Astrocyte of the cerebellum (primary cell): Measurements from ENCODE around the gene PIK3R1.

Experiments used
- DNase-seq: peaks from one replicate; pipeline ENCODE4 v3.0.0-alpha.2; 2011; ENCODE audit warnings: low read depth
- H3K4me3 ChIP-seq: 2 replicates; pipeline ENCODE4 v1.5.1; 2011; ENCODE audit warnings: mild to moderate bottlenecking, low read depth, low read length, moderate library complexity
- in situ Hi-C: cut with HindIII; loops from 2 replicates; pipeline ENCODE4 v1.10.0; 2017; ENCODE audit warnings: low sequenced_read_pairs
- TF ChIP-seq, protein P1 (sequence below): IDR thresholded peaks from 2 replicates; pipeline ENCODE4 v1.5.1; 2012; ENCODE audit warnings: low read length, low read depth, moderate library complexity, mild to moderate bottlenecking; ENCODE audit errors: missing control alignments

The PIK3R1 gene

GRCh38 chr5:68251804-68252522 is 36.4 kb downstream of the PIK3R1 start:
- in situ Hi-C loops, result no loop called here
- TF ChIP-seq, protein P1, sequence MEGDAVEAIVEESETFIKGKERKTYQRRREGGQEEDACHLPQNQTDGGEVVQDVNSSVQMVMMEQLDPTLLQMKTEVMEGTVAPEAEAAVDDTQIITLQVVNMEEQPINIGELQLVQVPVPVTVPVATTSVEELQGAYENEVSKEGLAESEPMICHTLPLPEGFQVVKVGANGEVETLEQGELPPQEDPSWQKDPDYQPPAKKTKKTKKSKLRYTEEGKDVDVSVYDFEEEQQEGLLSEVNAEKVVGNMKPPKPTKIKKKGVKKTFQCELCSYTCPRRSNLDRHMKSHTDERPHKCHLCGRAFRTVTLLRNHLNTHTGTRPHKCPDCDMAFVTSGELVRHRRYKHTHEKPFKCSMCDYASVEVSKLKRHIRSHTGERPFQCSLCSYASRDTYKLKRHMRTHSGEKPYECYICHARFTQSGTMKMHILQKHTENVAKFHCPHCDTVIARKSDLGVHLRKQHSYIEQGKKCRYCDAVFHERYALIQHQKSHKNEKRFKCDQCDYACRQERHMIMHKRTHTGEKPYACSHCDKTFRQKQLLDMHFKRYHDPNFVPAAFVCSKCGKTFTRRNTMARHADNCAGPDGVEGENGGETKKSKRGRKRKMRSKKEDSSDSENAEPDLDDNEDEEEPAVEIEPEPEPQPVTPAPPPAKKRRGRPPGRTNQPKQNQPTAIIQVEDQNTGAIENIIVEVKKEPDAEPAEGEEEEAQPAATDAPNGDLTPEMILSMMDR, result no peak
- peak; percentile 34 for DNase-seq
- no peak overlapping the region for H3K4me3 ChIP-seq

DNA sequence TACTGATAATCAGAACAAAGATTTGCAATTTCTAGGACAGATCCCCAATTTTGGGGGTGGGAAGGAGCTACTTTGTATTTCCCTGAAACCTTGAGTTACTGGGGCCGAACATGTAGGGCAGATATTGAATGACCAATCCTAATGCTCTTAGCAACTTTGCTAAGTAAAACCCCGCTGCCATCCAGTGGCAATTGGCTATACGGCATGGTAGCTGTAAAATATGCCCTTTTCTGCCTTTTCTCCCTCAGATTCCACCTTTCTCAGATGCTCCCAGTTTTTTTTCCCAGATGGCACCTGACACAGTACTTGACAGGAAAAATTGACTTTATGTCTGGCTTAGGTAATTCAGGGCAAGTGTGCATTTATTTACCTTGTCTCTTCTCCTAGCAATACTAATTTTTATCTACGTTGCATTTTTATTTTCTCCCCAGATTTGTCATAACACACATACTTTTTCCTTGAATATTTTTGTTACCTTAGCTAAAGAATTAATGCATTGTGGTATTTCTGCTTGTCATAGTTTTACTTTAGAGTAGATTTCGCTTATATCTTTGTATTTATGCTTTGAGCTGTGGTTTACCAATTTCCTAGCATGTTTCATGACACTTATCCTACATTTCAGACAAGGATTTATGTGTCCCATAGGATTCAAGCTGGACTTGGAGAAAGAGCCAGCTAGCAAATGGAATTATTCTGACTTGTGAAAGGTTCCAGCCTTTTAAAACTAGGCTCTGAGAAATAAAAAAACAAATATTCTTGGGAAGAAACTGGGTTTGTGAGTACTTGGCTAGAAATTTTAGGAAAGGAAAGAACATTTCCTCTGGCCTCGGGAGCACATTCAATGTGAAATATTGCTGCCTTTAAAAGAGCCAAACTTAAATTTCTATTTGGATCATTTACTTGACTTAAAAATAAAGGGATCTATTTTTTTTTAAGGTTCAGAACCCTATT is 37.4 kb downstream of the PIK3R1 start:
- TF ChIP-seq, protein P1, result peak; percentile 91
- DNase-seq, result peak; percentile 59
- in situ Hi-C loops, result no loop called here
- no peak overlapping the region for H3K4me3 ChIP-seq

- H3K4me3 ChIP-seq, result no peak overlapping the region
- TF ChIP-seq, protein P1, result no peak
- no peak for DNase-seq
- in situ Hi-C loops, result no loop called here
Measured at GRCh38 chr5:68253624-68254585, 38.3 kb downstream of the PIK3R1 start.

GRCh38 chr5:68254810-68255209 is 39.3 kb downstream of the PIK3R1 start:
- in situ Hi-C loops, result no loop called here
- TF ChIP-seq, protein P1, result no peak
- DNase-seq, result no peak
- no peak overlapping the region for H3K4me3 ChIP-seq

- in situ Hi-C loops, result no loop called here
- DNase-seq, result no peak
- TF ChIP-seq, protein P1, result no peak
- H3K4me3 ChIP-seq, result no peak overlapping the region
Measured at GRCh38 chr5:68255305-68256120, 40.0 kb downstream of the PIK3R1 start.
